Measurements from ENCODE around the gene ITPK1. TPM values are rescaled to one million over a fixed set of nuclear protein-coding genes. Genes with fewer than 3 reads are reported as not detected.

Gene ITPK1
- total RNA-seq, 1 donor from 2014 or later, result 52.5 TPM

- DNase-seq (ENCODE audit: low read depth), result no peak
Observed at GRCh38 chr14:92990456-92991430, 125.0 kb downstream of the ITPK1 start.

GRCh38 chr14:92988786-92989755 is 126.7 kb downstream of the ITPK1 start:
- DNase-seq (ENCODE audit: low read depth), result no peak

GRCh38 chr14:92987713-92988510 is 127.8 kb downstream of the ITPK1 start:
- no peak for DNase-seq (ENCODE audit: low read depth)

GRCh38 chr14:92987148-92987570 is 128.6 kb downstream of the ITPK1 start:
- DNase-seq (ENCODE audit: low read depth), result no peak

DNA sequence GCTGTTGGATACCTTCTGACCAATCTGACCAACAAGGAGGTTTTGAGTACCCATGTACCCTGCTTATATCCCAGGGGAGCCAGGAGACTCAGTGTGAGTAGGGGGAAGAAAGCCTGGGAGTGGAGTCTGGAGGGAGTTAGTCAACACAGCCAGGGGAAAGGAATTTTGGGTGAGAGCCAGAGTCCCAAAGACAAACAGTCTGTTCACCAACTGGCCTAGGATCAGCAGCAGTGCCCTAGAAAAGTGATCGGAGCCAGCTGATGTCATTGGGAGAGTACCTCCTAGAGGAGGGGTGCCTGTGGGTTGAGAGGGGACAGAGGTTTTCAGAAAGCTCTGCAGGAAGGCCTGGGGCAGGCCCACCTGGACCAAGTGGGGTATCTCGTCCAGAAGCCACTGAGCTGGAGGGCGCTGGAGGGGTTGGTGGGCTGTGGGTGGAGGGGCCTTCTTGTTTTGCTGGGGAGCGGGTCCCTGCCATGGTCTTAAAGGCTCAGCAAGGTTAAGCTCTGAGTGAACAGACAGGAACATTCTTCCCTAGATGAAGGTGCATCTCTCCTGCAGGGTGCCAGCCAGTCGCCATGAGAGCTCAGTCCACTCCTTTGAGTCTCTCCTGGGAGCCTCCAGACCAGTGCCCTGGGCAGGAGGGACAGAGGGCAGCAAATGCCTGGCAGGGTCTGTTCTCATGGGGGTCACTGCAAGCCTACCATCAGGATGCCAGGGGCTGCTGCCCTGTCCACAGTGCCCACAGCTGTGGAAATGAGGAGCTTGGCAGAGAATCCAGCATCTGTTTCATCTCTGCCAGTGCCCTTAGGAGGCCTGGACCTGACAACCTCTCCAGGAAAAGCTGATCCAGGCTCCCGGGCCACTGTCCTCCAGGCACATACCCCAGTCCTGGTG is 129.2 kb downstream of the ITPK1 start:
- peak; percentile 65 for DNase-seq (ENCODE audit: low read depth)

GRCh38 chr14:92985521-92985920 is 130.2 kb downstream of the ITPK1 start:
- DNase-seq (ENCODE audit: low read depth), result no peak

DNA sequence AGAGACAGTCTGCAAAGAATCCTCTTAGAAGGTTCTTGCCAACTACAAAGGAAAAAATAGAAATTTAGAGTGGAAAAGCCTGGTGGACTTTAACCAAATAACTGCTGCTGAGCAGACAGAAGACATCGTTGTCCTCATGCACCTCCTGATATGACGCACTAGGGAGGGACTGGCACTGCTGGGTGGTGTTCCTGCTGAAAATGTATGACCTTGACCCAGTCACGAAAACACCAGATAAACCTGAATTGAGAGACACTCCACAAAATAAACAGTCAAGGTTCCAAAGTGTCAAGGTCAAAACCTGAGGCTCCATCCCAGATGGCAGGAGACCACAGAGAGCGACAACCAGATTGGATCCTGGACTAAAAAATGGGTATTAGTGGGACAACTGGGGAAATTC is 130.8 kb downstream of the ITPK1 start:
- DNase-seq (ENCODE audit: low read depth), result no peak

DNA sequence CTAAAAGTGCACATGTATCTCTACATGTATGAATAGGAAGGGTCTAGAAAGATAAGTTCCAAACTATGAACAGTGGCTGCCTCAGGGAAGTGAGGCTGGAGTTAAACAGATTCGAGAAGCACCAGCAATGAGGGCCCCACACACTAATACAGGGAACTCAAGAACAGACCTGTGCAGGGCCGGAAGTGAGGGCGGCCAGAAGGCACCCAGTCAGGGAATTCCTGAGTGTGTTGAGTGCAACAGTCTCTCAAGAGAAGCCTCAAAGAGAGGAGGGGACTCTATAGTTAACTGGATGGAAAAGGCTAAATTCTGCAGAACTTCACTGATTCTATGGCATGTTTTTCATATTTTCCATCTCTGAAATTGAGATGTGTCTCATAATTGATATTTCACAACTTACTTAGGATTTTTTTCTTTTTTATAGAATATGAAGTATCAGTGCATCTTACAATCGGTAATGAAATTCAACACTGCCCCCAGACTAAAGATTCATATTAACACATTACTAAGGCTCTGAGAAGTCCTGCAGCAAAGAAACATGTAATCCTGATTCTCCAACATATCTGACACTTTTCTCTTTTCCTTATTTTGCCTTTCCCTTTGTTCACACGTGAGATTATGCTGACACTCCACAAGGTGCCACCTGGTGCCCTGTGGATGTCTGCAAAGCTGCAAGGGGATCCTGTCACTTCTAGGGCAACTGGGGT is 131.5 kb downstream of the ITPK1 start:
- DNase-seq (ENCODE audit: low read depth), result no peak

GRCh38 chr14:92982956-92983355 is 132.8 kb downstream of the ITPK1 start:
- peak; percentile 18 for DNase-seq (ENCODE audit: low read depth)

DNA sequence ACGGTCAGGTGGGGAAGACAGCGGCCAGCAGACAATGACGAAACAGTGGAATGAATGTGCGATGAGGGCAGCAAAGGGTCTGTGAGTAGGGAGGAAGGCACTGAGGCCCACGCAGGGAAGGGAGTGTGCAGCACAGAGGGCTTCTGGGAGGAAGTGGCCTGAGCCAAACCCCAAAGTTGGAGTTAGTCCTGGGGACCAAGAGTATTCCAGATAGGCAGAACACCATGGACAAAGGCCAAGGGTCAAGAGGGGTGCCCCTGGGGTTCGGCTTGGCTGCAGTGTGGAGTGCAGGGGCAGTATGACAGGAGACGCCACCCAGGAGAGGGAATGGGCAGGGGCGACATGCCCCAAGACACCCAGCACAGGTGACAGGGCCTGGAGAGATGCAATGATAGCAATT is 134.0 kb downstream of the ITPK1 start:
- DNase-seq (ENCODE audit: low read depth), result no peak

GRCh38 chr14:92980866-92981265 is 134.9 kb downstream of the ITPK1 start:
- no peak for DNase-seq (ENCODE audit: low read depth)

- no peak for DNase-seq (ENCODE audit: low read depth)
Observed at GRCh38 chr14:92978229-92979021, 137.3 kb downstream of the ITPK1 start.

- no peak for DNase-seq (ENCODE audit: low read depth)
Observed at GRCh38 chr14:92976268-92976667, 139.5 kb downstream of the ITPK1 start.

DNA sequence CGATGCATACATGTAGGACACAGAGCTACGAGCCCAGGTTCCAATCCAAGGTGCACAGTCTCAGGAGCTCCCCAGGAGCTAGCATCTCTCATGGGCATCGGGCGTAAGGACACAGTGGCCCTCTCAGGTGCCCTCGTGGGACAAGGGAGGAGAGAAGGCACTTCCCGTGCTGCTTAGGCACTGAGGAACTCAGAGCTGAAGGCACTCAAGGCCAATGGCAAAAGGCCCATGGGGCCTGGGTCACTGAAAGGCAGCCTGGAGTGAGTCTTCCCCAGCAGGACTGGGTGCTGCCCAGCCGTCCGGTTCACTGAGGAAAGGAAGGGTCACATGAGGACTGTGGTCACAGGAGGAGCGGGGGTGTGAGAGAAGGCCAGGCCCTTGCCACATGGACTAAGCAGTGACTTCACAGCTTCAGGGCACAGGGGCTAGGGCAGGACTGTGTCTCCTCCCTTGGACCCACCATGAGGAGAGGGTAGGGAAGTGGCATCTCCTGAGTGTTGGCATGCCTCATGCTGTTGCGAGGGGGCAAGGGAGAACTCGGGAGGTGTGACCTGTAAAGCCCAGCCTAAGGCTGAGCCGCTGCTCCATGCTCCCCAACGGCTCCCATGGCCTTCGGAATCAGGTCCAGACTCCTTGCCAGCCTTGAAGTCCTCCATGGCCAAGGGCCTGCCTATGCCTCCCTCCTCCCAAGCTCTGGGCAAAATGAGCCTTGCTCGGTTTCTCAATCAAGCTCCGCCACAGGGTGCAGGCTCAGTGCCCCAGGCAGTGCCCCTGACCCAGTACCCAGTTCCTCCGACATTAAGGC is 141.0 kb downstream of the ITPK1 start:
- DNase-seq (ENCODE audit: low read depth), result no peak

- no peak for DNase-seq (ENCODE audit: low read depth)
Observed at GRCh38 chr14:92973798-92974372, 141.8 kb downstream of the ITPK1 start.

- DNase-seq (ENCODE audit: low read depth), result peak; percentile 26
Observed at GRCh38 chr14:92973261-92973797, 142.4 kb downstream of the ITPK1 start.

GRCh38 chr14:92971601-92972180 is 144.0 kb downstream of the ITPK1 start:
- DNase-seq (ENCODE audit: low read depth), result no peak
